ENCODE results near the gene KIF5A. TPM values are rescaled to one million over a fixed set of nuclear protein-coding genes. Genes with fewer than 3 reads are reported as not detected.
"Not testable (repeated sequence)": the region's sequence is repeated elsewhere in the genome, so short reads cannot be mapped to it uniquely, and the experiment has no call there.

The KIF5A gene
- total RNA-seq, 1 experiment from 2014 or later, result not detected

GRCh38 chr12:57549203-57549908 is 488 bp upstream of the KIF5A start:
- no peak for DNase-seq (ENCODE audit: low read depth)
- in situ Hi-C loops (cut with HindIII; ENCODE audit: low pct_unique_long_range_greater_than_20kb, low sequenced_read_pairs), result no loop called here

GRCh38 chr12:57550641-57551549 is 1.1 kb downstream of the KIF5A start:
- no peak for DNase-seq (ENCODE audit: low read depth)
- in situ Hi-C loops (cut with HindIII; ENCODE audit: low pct_unique_long_range_greater_than_20kb, low sequenced_read_pairs), result no loop called here

GRCh38 chr12:57551637-57552305 is 1.9 kb downstream of the KIF5A start:
- DNase-seq (ENCODE audit: low read depth), result no peak
- in situ Hi-C loops (cut with HindIII; ENCODE audit: low pct_unique_long_range_greater_than_20kb, low sequenced_read_pairs), result no loop called here

- in situ Hi-C loops (cut with HindIII; ENCODE audit: low pct_unique_long_range_greater_than_20kb, low sequenced_read_pairs), result no loop called here
- DNase-seq (ENCODE audit: low read depth), result no peak
These were observed 2.4 kb downstream of the KIF5A start for GRCh38 chr12:57552306-57552651.

GRCh38 chr12:57552835-57553313 is 3.0 kb downstream of the KIF5A start:
- in situ Hi-C loops (cut with HindIII; ENCODE audit: low pct_unique_long_range_greater_than_20kb, low sequenced_read_pairs), result no loop called here
- no peak for DNase-seq (ENCODE audit: low read depth)

- in situ Hi-C loops (cut with HindIII; ENCODE audit: low pct_unique_long_range_greater_than_20kb, low sequenced_read_pairs), result no loop called here
- no peak for DNase-seq (ENCODE audit: low read depth)
These were observed 3.7 kb downstream of the KIF5A start for GRCh38 chr12:57553343-57554202.

- DNase-seq (ENCODE audit: low read depth), result no peak
- in situ Hi-C loops (cut with HindIII; ENCODE audit: low pct_unique_long_range_greater_than_20kb, low sequenced_read_pairs), result no loop called here
These were observed 4.6 kb downstream of the KIF5A start for GRCh38 chr12:57554453-57554852.

GRCh38 chr12:57554897-57555296 is 5.1 kb downstream of the KIF5A start:
- DNase-seq (ENCODE audit: low read depth), result no peak
- in situ Hi-C loops (cut with HindIII; ENCODE audit: low pct_unique_long_range_greater_than_20kb, low sequenced_read_pairs), result no loop called here

- in situ Hi-C loops (cut with HindIII; ENCODE audit: low pct_unique_long_range_greater_than_20kb, low sequenced_read_pairs), result no loop called here
- no peak for DNase-seq (ENCODE audit: low read depth)
These were observed 9.0 kb downstream of the KIF5A start for GRCh38 chr12:57558864-57559263.

- in situ Hi-C loops (cut with HindIII; ENCODE audit: low pct_unique_long_range_greater_than_20kb, low sequenced_read_pairs), result no loop called here
- DNase-seq (ENCODE audit: low read depth), result no peak
These were observed 10.7 kb downstream of the KIF5A start for GRCh38 chr12:57560516-57560915.

GRCh38 chr12:57561117-57561516 is 11.3 kb downstream of the KIF5A start:
- DNase-seq (ENCODE audit: low read depth); in situ Hi-C loops (cut with HindIII; ENCODE audit: low pct_unique_long_range_greater_than_20kb, low sequenced_read_pairs): not testable (repeated sequence)

- DNase-seq (ENCODE audit: low read depth), result no peak
These were observed 13.5 kb downstream of the KIF5A start for GRCh38 chr12:57563358-57563757.

GRCh38 chr12:57564178-57564740 is 14.4 kb downstream of the KIF5A start:
- in situ Hi-C loops (cut with HindIII; ENCODE audit: low pct_unique_long_range_greater_than_20kb, low sequenced_read_pairs), result no loop called here
- no peak for DNase-seq (ENCODE audit: low read depth)

More at GRCh38 chr12:57563358-57563757, 13.5 kb downstream of the KIF5A start:
- in situ Hi-C loops (cut with HindIII; ENCODE audit: low pct_unique_long_range_greater_than_20kb, low sequenced_read_pairs), result no loop called here

GRCh38 chr12:57568838-57569237 is 19.0 kb downstream of the KIF5A start:
- no peak for DNase-seq (ENCODE audit: low read depth)
- in situ Hi-C loops (cut with HindIII; ENCODE audit: low pct_unique_long_range_greater_than_20kb, low sequenced_read_pairs), result no loop called here

GRCh38 chr12:57569858-57570257 is 20.0 kb downstream of the KIF5A start:
- no peak for DNase-seq (ENCODE audit: low read depth)
- in situ Hi-C loops (cut with HindIII; ENCODE audit: low pct_unique_long_range_greater_than_20kb, low sequenced_read_pairs), result no loop called here

GRCh38 chr12:57570438-57570837 is 20.6 kb downstream of the KIF5A start:
- DNase-seq (ENCODE audit: low read depth); in situ Hi-C loops (cut with HindIII; ENCODE audit: low pct_unique_long_range_greater_than_20kb, low sequenced_read_pairs): not testable (repeated sequence)

GRCh38 chr12:57571926-57572762 is 22.3 kb downstream of the KIF5A start:
- DNase-seq (ENCODE audit: low read depth), result no peak
- in situ Hi-C loops (cut with HindIII; ENCODE audit: low pct_unique_long_range_greater_than_20kb, low sequenced_read_pairs), result no loop called here
